ENCODE data around the gene MTFP1. TPM values are rescaled to one million over a fixed set of nuclear protein-coding genes. Genes with fewer than 3 reads are reported as not detected.

Gene MTFP1
- total and polyA plus RNA-seq, 9 of the 15 experiments (the other 6 are each of a cell fraction or from before 2014, with no cell fraction given), result 10.7 to 52.0 (median 30.1) TPM

DNA sequence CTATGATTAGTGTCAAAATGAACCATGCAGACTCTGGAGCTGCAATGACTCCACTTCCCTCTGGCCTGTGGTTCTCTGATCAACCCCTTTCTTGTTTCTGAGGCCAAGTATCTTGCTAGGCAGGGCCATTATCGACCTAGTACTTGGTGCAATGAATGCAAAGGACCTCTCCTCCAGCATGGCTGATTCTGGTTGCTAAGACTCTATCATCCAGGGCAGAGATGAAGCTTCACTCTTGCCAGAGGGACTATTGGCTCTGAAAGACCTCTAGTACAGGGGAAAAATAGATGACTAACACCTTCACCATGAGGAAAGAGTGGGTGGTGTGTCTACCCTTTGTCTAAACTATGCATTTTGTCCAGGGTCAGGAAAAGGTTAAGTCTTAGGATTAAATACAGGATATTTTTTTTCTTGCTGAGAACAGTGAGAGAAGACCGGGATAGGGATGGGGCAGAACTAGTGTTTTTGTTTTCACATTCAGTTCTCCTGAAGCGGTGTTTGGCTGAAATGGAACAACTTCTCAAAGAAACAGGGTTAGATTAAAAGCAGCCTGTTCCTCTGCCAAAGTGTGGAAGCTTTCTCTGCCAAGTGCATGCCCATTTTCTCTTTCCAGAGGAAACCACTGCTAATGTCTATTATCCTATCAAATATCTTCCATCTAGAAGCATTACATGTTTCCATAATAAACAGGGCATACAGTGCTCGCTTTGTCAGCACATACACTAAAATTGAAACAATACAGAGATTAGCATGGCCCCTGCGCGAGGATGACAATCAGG lies 5.0 kb upstream of the MTFP1 start (continued):
- no peak for TF ChIP-seq XRCC5 (IDR thresholded peaks at IDR 0.05; ENCODE audit: low read depth, low read length)
- TF ChIP-seq KDM1A (IDR thresholded peaks at IDR 0.05), result no peak
- TF ChIP-seq, protein P1, sequence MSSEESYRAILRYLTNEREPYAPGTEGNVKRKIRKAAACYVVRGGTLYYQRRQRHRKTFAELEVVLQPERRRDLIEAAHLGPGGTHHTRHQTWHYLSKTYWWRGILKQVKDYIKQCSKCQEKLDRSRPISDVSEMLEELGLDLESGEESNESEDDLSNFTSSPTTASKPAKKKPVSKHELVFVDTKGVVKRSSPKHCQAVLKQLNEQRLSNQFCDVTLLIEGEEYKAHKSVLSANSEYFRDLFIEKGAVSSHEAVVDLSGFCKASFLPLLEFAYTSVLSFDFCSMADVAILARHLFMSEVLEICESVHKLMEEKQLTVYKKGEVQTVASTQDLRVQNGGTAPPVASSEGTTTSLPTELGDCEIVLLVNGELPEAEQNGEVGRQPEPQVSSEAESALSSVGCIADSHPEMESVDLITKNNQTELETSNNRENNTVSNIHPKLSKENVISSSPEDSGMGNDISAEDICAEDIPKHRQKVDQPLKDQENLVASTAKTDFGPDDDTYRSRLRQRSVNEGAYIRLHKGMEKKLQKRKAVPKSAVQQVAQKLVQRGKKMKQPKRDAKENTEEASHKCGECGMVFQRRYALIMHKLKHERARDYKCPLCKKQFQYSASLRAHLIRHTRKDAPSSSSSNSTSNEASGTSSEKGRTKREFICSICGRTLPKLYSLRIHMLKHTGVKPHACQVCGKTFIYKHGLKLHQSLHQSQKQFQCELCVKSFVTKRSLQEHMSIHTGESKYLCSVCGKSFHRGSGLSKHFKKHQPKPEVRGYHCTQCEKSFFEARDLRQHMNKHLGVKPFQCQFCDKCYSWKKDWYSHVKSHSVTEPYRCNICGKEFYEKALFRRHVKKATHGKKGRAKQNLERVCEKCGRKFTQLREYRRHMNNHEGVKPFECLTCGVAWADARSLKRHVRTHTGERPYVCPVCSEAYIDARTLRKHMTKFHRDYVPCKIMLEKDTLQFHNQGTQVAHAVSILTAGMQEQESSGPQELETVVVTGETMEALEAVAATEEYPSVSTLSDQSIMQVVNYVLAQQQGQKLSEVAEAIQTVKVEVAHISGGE (CRISPR knock-in tag; IDR thresholded peaks at IDR 0.05), result 0 out of 6 replicates have a peak, but pooled peaks of 1 of the 3 experiments have one; percentile 3
- no peak for TF ChIP-seq ZBTB17 (CRISPR knock-in tag; IDR thresholded peaks at IDR 0.05)
- TF ChIP-seq SOX6 (IDR thresholded peaks at IDR 0.05), result 0 out of 2 replicates have a peak, but pooled peaks have one; percentile 10
- peak; percentile 73 for TF ChIP-seq CBFA2T3 (IDR thresholded peaks at IDR 0.05)
- no peak for TF ChIP-seq ETS2 (tag; IDR thresholded peaks at IDR 0.05; ENCODE audit: borderline replicate concordance, poor library complexity, severe bottlenecking)
- no peak for TF ChIP-seq YBX1 (IDR thresholded peaks at IDR 0.05)
- TF ChIP-seq, protein P2, sequence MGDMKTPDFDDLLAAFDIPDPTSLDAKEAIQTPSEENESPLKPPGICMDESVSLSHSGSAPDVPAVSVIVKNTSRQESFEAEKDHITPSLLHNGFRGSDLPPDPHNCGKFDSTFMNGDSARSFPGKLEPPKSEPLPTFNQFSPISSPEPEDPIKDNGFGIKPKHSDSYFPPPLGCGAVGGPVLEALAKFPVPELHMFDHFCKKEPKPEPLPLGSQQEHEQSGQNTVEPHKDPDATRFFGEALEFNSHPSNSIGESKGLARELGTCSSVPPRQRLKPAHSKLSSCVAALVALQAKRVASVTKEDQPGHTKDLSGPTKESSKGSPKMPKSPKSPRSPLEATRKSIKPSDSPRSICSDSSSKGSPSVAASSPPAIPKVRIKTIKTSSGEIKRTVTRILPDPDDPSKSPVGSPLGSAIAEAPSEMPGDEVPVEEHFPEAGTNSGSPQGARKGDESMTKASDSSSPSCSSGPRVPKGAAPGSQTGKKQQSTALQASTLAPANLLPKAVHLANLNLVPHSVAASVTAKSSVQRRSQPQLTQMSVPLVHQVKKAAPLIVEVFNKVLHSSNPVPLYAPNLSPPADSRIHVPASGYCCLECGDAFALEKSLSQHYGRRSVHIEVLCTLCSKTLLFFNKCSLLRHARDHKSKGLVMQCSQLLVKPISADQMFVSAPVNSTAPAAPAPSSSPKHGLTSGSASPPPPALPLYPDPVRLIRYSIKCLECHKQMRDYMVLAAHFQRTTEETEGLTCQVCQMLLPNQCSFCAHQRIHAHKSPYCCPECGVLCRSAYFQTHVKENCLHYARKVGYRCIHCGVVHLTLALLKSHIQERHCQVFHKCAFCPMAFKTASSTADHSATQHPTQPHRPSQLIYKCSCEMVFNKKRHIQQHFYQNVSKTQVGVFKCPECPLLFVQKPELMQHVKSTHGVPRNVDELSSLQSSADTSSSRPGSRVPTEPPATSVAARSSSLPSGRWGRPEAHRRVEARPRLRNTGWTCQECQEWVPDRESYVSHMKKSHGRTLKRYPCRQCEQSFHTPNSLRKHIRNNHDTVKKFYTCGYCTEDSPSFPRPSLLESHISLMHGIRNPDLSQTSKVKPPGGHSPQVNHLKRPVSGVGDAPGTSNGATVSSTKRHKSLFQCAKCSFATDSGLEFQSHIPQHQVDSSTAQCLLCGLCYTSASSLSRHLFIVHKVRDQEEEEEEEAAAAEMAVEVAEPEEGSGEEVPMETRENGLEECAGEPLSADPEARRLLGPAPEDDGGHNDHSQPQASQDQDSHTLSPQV (IDR thresholded peaks at IDR 0.05), result 0 out of 2 replicates have a peak, but pooled peaks have one; percentile 33
- TF ChIP-seq CBFA2T2 (conservative IDR thresholded peaks at IDR 0.05), result peak; percentile 42; the same call in 1 of the 2 replicates
- TF ChIP-seq FOXA3 (CRISPR knock-in tag; conservative IDR thresholded peaks at IDR 0.05 in 1 of 2, IDR thresholded peaks at IDR 0.05 in 1 of 2), result no peak
- TF ChIP-seq ZNF217 (CRISPR knock-in tag; IDR thresholded peaks at IDR 0.05), result no peak
- peak; percentile 14; the same call in 1 of the 2 replicates for TF ChIP-seq TAL1 (IDR thresholded peaks at IDR 0.05)
